GM20431 (cell line): ENCODE measurements around the gene CBX2.

ENCODE experiments used
- in situ Hi-C: fragments of 300-500 bp; cut with MseI, MboI; formaldehyde crosslinking; loops from one replicate; pipeline ENCODE4 v1.15.0; 2020; ENCODE audit warnings: low sequenced_read_pairs; ENCODE audit not compliant: unreplicated experiment

Gene CBX2

DNA sequence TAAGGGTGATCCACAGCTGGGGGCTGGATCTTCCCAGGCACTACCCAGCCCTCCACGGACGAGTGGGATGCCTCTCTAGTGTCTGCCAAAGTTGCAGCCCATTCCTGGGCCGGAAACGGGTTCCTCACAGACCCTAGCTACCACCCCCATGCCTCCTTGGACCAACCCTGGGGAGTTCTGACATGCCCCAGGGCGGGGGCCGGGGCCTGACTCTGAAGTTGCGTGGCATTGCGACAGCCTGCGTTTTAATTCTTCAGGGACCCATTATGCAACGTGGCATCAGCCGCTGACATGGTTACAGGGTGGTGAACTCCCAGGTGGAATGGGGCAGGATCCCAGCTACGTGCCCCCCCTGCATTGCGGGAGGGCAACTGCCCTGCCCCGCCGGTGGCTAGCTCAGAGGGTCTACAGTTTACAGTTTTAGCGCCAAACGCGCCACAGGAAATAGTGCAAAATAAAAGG is 58.6 kb downstream of the CBX2 start:
- in situ Hi-C loops, result no loop called here

DNA sequence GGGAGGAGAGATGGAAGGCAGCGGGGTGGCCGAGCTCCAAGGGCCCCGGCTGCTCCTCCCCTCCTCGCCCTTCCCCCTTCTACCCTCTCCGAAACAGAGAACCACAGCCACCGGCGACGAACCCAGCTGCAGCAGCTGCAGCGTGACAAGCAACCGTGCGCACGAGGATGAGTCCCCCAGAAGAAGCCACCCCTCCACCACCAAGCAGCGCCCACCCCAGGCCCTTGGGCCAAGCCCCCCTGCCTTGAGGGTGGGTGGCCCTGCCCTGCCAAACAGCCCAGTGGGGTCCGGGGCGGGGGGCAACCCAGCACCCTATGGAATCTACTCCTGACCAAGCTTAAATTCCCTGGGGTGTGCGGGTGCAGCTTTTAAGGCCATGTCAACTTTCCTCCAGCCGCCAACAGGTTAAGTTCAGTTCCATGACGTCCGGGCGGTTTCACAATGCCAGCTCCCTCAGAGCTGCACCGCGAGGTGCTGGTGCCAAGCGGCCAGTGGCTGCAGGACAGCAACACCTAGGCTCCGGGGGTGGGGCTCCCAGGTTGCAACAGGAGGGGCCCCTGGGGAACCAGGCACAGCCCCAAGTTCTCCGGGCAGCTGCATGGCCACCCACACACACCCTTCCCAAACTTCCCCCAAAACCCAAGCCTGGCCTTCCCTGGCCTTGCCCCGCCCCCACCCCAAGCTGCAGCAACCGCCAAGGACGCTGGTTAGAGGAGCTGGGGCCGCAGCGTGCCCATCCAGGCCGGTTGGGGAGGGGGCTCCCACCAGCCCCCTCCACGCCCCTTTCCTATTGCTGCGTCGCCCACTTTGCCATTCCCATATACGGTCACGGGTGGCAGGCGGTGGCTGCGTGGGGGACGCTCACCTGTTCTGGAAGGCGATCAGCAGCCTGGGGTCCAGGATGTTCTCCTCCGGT is 59.3 kb downstream of the CBX2 start:
- in situ Hi-C loops, result no loop called here
